ENCODE results near the gene CDKAL1.

CDKAL1 gene

DNA sequence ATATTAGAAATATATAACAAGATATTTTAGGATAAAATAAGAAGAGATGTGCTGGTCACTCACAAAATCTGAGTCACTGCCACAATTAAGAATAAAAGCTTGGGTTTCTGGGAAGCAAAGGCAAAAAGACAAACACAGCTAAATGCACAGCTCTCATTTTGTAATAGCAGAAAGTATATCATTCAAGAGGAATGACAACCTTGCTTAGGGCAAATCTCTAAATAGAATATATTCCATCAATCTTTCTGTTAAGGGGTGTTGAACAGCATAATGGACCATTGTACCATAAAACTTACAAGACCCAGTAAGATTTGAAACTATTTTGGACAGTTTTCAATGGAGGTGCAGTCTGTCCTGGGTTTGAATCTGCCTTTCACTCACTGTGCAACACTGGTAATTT lies 594.3 kb downstream of the CDKAL1 start:
- DNase-seq, result no peak

DNA sequence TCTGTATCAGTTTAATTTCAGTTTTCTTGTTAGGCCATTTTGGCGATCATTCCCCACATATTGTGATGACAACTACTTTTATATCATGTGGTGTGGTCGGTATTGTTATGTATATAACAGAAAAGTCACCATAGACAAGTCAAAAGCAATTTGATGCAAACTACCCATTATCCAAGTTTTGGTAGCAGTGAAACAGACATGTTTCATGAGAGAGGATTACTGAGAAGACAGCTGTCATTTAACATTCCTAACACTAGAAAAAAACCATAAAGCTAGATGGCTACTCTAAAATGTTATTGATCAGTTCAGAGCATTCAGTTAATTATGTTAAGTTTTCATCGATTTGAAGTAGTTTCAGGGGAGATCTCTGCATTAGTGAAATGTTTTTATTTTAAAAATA lies 597.1 kb downstream of the CDKAL1 start:
- DNase-seq, result no peak

DNA sequence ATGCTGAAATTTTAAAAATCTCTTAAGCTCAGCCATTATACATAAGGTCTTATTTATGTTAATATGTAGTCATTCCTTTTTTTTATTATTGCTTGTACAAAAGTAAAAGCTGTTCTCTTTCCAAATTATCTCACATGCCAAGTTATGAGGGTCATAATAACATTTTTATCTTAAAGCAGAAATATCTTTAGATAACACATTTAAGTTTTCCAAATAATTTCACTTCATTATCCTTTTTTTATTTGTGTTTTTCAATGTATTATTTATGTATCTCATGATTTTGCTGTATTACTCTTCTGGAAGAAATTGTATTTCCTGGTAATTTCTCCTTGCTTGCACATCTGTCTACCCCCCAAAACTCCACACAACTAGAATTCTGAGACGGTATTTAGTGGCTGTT lies 598.2 kb downstream of the CDKAL1 start:
- DNase-seq, result no peak

DNA sequence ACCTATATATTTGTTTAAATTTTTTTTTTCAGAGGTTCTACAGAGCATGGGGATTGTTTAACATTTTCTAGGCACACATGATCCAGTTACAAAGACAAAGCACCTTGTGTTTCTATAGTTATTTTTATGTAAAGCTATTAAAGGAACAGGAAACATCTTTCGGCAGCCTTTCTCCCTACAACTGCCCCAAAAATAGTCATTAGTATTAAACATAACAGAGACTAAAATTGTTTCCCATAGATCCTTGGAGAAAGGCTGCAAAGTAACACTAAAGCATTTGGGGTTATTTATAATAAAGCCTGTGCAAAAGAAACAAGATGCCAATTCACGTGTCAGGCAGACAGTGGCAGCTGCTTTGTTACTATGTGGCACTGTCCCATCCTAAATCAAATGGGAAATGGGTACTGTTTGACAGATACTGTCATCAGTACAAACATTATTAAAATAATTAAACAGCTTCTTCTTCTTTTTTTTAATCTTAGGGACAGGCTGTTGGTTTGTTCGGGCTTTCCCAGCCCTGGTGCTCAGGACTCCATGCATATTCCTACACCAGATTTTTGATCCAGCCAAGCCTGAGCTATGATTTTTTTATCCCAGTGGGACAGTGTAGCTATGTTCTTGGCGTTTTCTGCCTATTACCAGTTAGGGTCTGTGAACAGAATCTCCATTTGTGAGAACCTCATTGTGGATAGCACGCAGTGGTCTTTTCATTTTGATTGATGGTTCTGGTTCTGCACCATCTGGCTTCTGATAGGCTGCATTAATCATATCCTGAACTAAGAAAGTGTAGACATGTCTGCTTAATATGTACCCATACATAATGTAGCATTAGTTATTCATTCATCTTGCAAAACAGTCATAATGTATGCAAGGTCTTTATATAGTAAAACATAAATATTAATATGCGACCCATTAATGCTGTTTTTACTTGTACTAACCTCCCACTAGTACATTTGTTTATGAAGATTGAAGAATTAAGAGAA lies 598.9 kb downstream of the CDKAL1 start:
- no peak for DNase-seq

DNA sequence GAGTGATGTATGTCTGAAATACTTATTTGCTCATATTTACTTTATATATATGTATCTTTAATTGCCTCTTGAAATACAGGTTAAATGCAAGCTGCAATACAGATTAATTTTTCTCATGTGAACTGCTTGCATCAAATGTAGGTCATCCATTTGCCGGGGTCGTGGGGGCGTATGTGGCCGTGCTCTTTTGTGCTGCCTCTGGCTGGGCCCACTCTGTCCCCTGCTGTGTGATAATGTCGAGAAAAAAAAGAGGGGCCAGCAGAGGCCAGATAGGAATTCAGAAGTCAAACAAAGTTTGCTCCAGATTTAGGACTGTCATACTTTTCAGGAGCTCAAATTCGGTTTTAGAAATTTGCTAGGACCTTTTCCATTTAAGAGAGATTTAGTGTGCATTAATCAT lies 599.6 kb downstream of the CDKAL1 start:
- DNase-seq, result no peak

DNA sequence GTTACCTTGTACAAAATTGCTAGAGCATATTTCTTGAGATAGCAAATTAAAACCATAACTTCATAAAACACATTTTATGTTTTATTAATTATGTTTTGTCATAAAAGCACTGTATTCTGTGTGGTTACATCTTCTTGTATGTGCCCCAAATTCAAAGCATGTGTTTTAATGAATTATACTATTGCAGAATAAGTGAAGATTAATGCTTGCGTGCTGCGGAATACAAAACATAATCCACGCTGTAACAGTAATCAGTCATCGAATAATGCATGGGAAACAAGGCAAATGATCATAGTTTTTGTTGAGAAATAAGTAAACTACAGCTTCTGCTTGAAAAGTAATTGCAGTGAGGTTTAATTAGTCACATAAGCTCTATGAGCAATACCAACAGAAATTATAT lies 600.1 kb downstream of the CDKAL1 start:
- no peak for DNase-seq

DNA sequence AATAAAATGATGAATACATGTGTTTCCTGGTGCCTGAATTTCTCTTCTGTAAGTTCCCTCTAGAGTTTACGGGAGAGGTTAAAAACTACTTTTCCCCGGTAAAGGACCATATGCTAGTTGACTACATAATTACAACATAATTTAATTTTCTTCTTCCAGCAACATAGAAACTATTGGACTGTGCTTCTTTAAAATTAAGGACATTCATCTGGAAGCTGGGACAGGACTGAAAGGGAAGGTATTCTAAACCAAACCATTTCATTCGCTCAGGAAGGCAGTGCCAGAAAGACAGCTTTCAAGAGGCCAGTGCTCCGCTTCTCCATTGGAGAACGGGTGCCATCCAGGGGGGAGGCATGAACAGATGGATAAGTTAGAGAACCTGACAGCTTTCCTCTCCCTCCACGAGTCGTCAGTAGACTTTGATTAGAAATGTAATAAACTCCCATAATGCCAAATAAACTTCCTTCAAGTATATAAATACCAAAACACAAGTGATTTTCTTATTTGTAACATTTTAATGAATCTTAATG lies 601.3 kb downstream of the CDKAL1 start:
- DNase-seq, result no peak

DNA sequence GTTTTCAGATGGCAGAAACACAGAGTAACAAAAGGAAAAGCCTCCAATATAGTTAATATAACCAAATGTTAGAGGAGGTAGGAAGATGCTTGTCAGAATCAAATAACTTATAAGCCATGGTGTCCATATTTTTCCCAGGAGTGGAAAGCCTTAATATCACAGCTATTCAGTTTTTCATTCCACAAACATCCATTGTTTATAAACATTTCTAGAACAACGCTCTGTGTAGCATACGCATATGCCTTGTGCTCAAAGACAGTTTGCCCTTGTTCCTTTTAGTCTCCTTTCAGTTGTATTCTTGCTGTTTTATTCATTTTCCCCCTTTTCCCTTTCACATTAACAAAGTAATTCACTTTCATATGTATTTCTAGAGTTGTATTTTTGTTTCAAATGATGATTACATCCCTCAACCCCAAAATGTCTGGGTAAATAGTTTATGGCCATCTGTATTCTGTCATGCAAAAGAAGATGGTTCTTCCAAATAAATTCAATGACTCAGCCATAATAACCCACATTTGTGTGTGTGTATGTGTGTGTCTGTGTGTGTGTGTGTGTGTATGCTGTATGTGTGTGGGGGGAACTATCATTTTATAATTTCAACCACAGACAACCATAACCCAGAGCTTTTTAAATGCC lies 603.6 kb downstream of the CDKAL1 start:
- DNase-seq, result no peak

DNA sequence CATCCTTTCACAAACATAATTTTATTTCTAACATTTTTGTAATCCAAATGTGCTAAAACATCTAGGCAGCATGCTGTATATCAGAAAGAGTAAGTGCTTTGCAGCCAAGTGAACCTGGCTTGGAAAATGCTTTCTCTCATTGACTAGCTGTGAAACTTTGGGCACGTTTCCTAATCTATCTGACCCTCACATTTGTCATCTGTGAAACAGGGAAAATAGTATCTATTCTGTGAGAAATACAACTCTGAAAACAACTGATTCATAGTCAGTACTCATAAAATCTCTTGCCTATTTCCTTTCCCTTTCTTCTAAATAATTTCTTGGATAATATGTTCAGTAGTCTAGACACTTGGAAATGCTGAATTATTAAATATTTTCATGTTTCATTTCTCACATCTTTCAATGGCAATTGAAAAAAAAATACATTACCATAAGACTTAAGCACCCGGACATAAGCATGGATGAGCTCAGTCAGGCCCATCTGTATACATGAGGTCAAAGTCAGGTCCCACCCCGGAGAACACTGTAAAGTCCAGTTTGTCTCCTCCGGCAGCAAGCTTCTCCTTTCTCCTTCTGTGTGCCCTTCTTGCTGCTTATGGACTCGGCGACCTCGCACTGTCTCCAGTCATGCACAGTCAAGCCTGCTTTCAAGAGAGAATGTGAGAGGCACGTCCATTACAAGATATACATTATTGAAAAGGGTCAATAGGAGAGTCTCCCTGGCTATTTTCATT lies 604.2 kb downstream of the CDKAL1 start:
- no peak for DNase-seq

DNA sequence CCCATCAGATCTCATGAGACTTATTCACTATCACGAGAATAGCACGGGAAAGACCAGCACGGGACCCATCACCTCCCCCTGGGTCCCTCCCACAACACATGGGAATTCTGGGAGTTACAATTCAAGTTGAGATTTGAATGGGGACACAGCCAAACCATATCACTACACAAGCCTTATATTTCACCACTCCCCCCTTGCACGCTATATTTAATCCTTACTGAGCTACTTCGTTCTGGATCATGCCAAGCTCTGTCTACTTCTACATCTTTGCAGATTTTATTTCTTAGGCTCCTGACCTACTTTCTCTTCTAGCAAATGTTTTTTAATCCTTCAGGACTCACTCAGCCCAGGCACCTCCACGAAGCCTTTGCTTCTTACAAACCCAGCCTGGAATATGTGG lies 606.7 kb downstream of the CDKAL1 start:
- DNase-seq, result no peak

DNA sequence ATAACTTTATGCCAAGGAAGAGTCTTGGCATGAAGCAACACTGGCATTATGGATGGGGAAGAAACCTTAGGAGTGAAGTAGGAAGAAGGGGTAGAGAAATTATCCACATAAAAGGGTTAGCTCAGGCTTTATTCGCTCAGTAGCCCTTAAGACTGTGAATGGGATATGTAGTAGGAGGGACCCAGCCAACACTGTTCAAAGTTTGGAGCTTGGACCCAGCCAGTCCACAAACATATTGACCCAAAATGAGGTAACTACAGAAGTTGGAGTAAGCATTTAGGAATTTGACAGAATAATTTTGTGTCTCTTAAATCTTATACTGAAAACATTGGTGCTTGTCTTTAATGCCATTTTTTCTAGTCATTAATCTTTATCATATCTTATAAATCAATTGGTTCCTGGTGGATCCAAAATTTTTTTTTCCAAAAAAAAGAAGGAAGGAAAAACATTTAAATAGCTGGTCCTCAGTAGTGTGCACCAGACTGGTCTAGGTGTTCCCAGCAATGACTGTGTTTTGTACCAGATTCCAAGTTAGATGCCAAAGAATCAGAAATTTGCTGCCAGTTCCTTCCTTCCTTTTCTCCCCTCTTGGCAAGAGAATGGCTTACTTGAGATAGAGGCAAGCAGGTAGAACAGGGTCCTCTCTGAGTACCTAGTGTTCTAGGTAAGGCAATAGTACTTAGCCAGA lies 607.5 kb downstream of the CDKAL1 start:
- DNase-seq, result no peak

DNA sequence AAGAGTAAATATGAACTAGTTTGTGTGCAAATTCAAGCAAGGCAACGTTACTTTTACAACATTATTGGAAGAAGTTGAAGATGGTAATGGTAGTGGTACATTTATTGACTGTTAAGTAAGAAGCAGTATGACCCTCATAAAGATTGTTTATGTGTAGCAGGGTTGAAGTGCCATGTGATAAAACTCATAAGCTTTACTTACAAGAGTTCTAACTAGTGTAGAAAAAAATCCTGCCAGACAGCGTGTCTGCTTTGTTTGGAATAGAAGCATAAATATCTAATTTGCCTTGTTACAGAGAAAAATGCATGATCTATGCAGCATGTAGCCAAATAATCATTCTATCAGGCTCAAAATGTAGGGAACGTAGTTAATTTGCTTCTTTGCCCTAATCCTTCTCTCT lies 608.5 kb downstream of the CDKAL1 start:
- no peak for DNase-seq

DNA sequence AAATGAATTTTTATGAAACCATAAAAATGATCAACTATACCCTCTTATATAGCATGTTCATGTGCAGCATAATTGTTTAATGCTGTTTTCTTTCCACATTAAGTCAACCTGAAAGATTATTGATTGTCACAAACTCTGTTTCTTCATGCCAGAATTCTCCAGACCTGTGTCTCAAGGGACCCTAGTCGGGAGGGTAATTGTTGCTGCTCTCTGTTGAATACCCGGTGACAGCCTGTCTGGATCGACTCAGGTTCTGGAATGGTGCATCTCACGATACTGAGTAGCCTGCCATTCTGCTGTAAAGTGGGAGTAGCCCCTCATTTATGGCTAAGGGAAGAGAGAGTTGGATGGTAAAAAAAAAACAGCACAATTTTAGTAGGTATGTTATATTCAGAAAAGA lies 609.4 kb downstream of the CDKAL1 start:
- DNase-seq, result no peak

DNA sequence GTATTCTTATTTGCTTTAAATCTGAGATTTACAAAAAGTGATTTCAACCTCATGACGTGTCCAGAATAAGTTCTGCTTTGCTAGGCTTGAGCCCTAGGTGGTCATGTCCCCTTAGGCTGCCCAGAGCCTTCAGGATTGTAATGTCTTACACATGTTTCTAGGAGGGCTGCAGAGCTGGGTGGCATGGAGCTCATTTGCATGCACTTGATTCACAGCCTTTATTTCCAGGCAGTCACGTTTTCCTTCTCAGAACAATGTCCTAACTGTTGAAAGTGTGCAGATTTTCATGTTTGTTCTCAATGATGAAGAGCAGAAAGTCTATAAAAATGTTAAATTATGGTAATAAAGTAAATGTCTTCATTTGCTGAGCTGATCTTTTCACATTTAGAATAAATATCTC lies 610.7 kb downstream of the CDKAL1 start:
- no peak for DNase-seq

DNA sequence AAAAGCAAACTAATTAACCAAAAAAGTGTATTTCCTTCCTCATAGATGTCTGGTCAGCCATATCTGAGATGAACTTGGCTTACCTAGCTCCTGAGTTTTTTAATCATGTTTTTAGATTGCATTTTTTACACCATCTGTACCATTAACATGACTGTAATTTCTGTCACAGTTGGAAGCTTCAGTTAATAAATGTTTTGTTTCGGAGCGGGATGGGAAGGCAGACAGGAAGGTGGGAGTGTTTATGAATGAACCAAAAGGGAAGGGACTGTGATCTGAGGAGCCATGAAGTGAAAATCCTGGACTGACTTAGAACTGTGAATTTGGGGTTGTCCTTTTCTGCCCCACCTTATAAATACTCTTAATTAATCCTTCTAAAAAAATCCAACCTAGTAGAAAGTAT lies 613.7 kb downstream of the CDKAL1 start:
- no peak for DNase-seq

DNA sequence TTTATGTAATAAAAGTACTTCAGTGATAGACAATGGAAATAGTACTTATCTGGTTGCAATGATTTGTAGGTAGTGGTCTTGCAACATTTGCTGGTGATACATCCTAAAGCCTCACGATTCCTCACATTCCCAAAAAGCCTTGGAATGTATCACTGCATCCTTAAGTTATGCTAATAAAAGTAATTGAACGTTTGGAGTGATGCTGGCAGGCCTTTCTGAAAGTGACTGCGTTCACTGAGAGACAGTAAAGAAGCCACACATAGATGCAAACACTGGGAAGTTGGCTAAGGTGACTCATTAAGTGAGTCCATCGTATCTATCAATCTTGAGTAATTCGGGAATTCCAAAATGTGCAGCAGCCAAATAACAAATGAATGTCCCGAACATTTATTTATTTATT lies 615.2 kb downstream of the CDKAL1 start:
- DNase-seq, result no peak

DNA sequence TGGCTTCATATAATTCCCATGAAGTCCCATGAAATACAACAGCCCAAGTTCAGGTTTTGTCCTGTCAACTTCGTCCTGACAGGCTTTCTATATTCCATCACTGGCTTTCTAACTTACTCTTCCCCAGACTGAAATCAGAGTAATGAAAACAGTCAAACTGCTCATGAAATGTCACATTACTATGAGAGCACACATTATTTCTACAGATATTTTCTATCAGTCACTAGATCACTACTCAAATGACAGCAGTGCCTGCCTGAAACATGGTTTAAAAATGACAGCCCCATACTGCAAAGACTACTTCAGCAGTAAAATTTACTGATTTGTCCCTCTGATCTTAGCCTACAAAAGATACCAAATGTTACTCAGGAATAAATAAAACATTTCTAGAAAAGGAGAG lies 616.4 kb downstream of the CDKAL1 start:
- no peak for DNase-seq

DNA sequence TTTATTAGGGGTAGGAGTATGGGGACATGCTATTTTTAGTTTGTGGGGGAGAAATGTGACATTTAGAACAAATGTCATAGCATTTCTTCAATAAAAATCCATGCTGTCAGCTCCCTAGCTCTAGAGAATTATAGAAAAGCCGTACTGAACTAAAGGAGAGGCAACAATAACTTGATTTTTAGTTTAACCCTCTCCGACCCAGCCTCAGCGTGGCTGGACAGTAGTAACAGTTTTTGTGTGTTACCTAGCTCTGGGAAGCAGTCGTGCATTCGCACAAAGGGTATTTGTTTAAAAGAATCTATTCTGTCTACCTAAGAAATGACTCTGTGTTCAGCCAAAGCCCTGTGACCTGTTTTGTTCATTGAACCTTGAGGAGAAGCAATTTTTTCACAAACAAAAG lies 616.9 kb downstream of the CDKAL1 start:
- DNase-seq, result no peak

DNA sequence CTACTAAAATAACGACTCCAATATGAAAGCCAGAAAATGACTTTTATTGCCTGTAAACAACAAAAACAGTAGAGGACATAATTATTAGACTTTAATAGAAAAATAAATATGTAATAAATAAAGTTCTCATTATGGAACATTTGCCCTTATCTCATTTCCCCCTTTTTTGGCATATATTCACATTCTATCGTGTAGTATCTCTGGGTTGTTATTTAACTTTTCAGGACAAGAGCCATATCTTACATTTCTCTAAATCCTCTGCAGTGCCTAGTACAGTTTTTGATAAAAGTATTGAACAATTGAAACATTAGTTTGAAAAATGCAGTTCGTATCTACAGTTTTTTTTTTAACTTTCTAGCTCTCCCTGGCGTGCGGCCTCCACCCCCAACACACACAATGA lies 617.3 kb downstream of the CDKAL1 start:
- DNase-seq, result no peak

DNA sequence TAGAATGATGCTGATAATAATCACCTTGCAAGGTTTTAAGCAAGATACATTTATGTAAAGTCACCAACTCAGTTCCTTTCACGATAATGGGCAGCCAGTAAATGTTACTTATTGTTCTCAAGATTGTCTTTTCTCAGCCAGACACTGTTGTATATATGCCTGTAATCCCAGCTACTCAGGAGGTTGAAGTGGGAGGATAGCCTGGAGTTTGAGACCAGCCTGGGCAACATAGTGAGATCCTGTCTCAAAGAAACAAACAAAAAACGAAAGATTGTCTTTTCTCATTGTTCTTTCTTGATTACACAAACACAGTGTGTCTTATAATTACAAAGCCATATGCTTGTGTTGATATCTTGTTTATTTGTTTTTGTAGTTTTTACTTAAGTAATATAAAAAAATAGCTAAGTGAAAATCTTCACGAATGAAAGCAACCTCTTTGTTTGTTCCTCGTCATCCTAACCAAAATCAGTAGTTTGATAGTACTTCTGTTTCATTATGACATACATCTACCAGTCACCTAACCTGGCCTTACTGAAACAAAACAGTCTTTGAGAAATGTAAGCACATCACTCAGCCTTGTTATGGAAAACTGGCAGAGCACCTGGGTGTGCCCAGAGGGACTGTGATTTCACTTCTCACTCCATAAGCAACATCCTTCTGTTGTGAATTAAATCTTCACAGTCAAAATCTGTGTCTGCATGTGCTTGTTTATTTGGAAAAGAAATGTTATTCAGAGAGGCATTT lies 623.1 kb downstream of the CDKAL1 start:
- no peak for DNase-seq

DNA sequence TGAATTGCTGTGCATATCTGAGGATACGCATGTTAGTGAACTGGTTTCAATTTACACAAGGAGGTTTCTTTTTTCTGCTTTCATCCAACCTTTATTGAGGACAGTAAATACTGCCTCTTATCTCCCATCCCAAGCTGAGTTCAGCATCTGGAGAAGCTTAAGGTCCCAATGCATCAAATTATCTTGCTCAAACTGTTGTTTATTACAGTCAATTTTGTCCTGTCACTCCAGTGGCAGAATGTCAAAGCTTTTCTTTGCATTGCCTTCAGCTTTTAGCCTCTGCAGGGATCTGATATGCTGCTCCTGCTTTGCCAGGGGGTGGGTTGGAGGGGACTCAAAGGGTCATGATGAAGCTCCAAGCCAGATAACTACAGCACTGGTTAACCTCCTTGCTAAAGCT lies 623.9 kb downstream of the CDKAL1 start:
- no peak for DNase-seq

DNA sequence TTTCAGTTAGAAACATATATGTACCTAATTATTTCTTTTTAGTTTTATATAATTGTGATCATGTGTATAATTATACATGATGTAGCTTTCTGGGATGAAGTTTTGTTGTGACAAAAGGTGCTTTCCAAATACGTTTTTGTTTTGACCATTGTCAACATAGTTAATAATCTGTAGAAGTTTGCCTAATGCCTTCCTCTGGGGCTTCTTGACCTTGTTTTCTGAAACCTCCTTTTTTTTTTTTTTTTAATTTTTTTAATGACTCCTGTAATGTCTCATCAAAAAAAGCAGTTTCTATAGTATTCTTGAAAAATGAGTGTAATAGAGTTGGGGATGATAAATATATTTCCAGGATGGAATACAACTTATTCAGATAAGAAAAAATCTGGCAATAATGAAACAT lies 624.6 kb downstream of the CDKAL1 start:
- no peak for DNase-seq
